Chondrocyte (in vitro differentiated cells): Measurements from ENCODE around the gene TMEM132C. TPM values are rescaled to one million over a fixed set of nuclear protein-coding genes. Genes with fewer than 3 reads are reported as not detected.

Experiments used
- DNase-seq: peaks from one replicate; pipeline ENCODE4 v3.0.0; 2021; ENCODE audit warnings: mixed read lengths, low spot score
- H3K27ac Mint-ChIP-seq: one replicate; pipeline ENCODE4 v1.8.0; 2021; ENCODE audit warnings: mild to moderate bottlenecking, moderate library complexity, mixed read lengths; ENCODE audit not compliant: unreplicated experiment
- H3K27me3 Mint-ChIP-seq: 2 replicates; pipeline ENCODE4 v1.8.0; 2021; ENCODE audit warnings: low read depth, mixed read lengths
- H3K36me3 Mint-ChIP-seq: 2 replicates; pipeline ENCODE4 v1.8.0; 2021; ENCODE audit warnings: low read depth, mixed read lengths
- H3K4me1 Mint-ChIP-seq: 2 replicates; pipeline ENCODE4 v1.8.0; 2021; ENCODE audit warnings: low read depth, mild to moderate bottlenecking, mixed read lengths
- H3K4me3 Mint-ChIP-seq: one replicate; pipeline ENCODE4 v1.8.0; 2021; ENCODE audit warnings: mild to moderate bottlenecking, moderate library complexity, mixed read lengths; ENCODE audit not compliant: unreplicated experiment
- H3K9me3 Mint-ChIP-seq: 2 replicates; pipeline ENCODE4 v1.8.0; 2021; ENCODE audit warnings: low read depth, mixed read lengths
- total RNA-seq: library from RNA; stranded (reverse); gene quantifications from 3 replicates; pipeline ENCODE4 v1.2.1, GENCODE V29; 2021
- TF ChIP-seq, protein P1 (sequence below): fragments of 200-600 bp; sonication (generic); IDR thresholded peaks from 2 replicates; pipeline ENCODE4 v1.5.0; 2021; ENCODE audit warnings: antibody characterized with exemption, mild to moderate bottlenecking, moderate library complexity

TMEM132C gene
- total RNA-seq, 1 donor from 2014 or later = not detected

DNA sequence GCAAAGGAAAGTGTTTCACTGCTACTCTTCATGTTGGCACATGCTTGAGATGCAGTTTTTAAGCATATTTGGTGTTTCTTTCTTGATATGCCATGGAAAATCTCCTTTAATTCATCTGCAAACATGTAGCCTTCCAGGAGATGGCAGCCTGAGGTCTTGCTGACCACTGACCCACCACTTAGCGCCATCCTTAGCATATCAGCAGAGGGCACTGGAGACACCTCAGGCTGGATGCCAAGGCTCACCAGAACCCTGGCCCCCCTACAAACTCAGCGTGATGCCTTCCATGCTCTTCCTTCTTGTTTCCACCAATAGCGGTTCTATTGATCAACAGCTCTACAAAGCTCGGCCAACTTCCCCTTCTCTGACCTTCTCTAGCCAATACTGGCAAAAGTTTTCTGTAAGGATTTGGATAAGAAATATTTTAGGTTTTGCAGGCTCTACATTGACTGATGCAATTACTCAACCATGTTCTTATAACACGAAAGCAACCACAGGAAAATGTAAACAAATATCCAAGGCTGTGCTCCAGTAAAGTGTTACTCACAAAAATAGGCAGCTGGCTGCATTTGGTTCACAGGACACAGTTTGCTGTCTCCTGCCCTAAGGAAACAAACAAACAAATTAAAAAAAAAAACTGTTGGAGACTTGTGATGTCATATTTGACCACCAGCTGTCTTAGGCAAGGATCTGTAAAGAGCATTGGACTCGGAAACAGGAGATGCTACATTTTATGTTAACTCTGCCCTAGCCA lies 347.0 kb downstream of the TMEM132C start:
- no peak for DNase-seq

DNA sequence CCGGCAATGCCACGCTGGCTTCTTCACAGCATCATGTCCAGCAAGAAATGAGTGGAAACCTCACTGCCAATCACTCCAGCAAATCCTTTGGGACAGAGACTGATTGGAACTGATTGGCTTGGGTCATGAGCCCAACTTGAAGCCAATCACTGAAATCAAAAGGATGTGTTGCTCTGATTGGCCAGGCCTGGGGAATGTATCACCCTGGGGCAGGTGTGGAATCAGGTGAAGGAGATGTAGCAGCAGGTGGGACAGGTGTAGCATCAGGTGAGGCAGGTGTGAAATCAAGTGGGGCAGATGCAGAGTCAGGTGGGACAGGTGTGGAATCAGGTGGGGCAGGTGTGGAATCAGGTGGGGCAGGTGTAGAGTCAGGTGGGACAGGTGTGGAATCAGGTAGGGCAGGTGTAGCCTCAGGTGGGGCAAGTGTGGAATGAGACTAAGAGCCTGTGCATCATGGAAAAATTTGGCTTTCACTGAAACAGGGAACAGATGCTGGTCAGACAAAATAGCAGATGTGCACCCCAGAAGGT lies 350.4 kb downstream of the TMEM132C start:
- Mint-ChIP-seq H3K4me3 (no peak overlapping the region), H3K27ac (no peak overlapping the region), H3K36me3 (no peaks in the 10 kb centered on the region), H3K9me3 (peaks cover 19% of the 10 kb centered on the region), H3K4me1 (no peaks in the 10 kb centered on the region), H3K27me3 (no peaks in the 10 kb centered on the region)
- TF ChIP-seq, protein P1, sequence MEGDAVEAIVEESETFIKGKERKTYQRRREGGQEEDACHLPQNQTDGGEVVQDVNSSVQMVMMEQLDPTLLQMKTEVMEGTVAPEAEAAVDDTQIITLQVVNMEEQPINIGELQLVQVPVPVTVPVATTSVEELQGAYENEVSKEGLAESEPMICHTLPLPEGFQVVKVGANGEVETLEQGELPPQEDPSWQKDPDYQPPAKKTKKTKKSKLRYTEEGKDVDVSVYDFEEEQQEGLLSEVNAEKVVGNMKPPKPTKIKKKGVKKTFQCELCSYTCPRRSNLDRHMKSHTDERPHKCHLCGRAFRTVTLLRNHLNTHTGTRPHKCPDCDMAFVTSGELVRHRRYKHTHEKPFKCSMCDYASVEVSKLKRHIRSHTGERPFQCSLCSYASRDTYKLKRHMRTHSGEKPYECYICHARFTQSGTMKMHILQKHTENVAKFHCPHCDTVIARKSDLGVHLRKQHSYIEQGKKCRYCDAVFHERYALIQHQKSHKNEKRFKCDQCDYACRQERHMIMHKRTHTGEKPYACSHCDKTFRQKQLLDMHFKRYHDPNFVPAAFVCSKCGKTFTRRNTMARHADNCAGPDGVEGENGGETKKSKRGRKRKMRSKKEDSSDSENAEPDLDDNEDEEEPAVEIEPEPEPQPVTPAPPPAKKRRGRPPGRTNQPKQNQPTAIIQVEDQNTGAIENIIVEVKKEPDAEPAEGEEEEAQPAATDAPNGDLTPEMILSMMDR = no peak
- DNase-seq = no peak

More for the DNA sequence above, 347.0 kb downstream of the TMEM132C start:
- Mint-ChIP-seq H3K27me3 (no peaks in the 10 kb centered on the region), H3K4me1 (no peaks in the 10 kb centered on the region), H3K9me3 (peaks cover 21% of the 10 kb centered on the region), H3K27ac (no peak overlapping the region), H3K4me3 (no peak overlapping the region), H3K36me3 (no peaks in the 10 kb centered on the region)
- TF ChIP-seq, protein P1 = no peak

DNA sequence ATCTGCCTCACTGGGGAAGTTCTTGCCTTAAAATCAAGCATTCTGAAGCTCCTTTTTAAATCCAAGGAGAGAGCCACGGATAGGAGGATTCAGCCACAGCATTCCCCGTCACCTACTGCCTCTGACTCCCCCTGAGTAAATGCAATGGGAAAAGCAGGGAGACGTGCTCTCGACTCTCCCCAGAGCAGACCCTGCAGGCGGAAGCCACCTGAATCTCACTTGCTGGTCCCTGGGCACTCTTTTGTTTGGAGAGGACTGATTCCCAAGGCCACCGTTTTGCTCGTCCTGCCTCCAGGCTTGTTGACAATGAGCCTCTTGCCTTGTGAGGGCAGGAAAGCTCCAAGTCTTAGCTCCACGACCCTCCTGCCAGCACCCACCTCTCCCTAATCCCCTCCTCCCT lies 352.3 kb downstream of the TMEM132C start:
- H3K27ac Mint-ChIP-seq = no peak overlapping the region

DNA sequence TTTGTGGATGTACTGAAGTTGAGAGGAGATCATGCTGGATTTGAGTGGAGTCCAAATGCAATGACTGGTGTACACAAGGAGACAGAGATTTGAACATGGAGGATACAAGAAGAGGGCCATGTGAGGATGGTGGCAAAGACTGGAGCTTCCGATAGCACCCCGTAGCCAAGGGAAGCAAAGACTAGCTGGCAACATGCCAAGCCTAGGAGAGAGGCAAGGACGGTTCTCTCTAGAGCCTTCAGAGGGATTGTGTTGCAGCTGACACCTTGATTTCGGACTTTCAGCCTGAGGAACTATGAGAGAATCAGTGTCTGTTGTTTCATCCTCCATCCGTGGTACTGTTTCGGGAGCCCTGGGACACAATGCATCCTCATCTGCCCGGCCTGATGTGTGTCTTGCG lies 354.3 kb downstream of the TMEM132C start:
- Mint-ChIP-seq H3K36me3 (no peaks in the 10 kb centered on the region), H3K27me3 (no peaks in the 10 kb centered on the region), H3K9me3 (peaks cover 24% of the 10 kb centered on the region), H3K27ac (no peak overlapping the region), H3K4me1 (no peaks in the 10 kb centered on the region), H3K4me3 (no peak overlapping the region)
- no peak for DNase-seq
- TF ChIP-seq, protein P1 = no peak

More for the DNA sequence above, 352.3 kb downstream of the TMEM132C start:
- Mint-ChIP-seq H3K27me3 (no peaks in the 10 kb centered on the region), H3K9me3 (peaks cover 19% of the 10 kb centered on the region), H3K4me3 (no peak overlapping the region), H3K36me3 (no peaks in the 10 kb centered on the region), H3K4me1 (no peaks in the 10 kb centered on the region)
- no peak for DNase-seq
- TF ChIP-seq, protein P1 = no peak

DNA sequence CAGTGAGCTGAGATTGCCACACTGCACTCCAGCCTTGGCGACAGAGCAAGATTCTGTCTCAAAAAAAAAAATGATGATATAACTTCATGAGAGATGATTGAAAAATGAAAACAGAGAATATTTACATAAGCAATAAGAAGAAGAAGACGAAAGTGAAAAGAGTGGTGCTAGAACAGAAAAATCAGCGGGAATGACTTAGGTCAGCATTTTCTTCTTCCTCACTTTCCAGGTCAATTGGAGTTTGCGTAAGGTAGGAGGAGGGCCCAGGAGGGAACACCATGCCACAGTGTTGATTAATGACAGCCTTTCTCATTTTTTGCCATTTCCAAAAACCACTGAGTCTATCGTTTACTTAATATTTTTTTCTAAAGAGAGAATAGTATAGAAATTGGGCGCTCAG lies 356.8 kb downstream of the TMEM132C start:
- no peak for DNase-seq
- H3K27me3 Mint-ChIP-seq = no peaks in the 10 kb centered on the region
- no peak overlapping the region for H3K27ac Mint-ChIP-seq
- H3K4me1 Mint-ChIP-seq = no peaks in the 10 kb centered on the region
- H3K4me3 Mint-ChIP-seq = no peak overlapping the region
- no peaks in the 10 kb centered on the region for H3K36me3 Mint-ChIP-seq
- H3K9me3 Mint-ChIP-seq = peaks cover 14% of the 10 kb centered on the region
- TF ChIP-seq, protein P1 = no peak
